H1 (cell line): ENCODE results near the gene C22orf39. TPM values are rescaled to one million over a fixed set of nuclear protein-coding genes. Genes with fewer than 3 reads are reported as not detected.

Source experiments
- CHD7 ChIP-seq: fragments of 300-600 bp; sonication (generic); IDR thresholded peaks from 2 replicates; pipeline ENCODE4 v1.7.1; 2012; ENCODE audit warnings: low read length, moderate library complexity, mild to moderate bottlenecking, inconsistent platforms; ENCODE audit not compliant: insufficient replicate concordance
- KDM5A ChIP-seq: fragments of 200-600 bp; IDR thresholded peaks from 2 replicates; pipeline ENCODE4 v1.7.1; 2012; ENCODE audit warnings: mild to moderate bottlenecking, low read length, inconsistent platforms, mixed read lengths
- polyA plus RNA-seq, 7 experiments: library from polyadenylated mRNA; depleted of rRNA in 3 of 7; stranded (reverse) in 5 of 7; unstranded in 2 of 7; fragments of >200 nt in 5 of 7; fragments of 200-250 nt in 2 of 7; gene quantifications; 1 replicate in 5 of 7; 2 replicates in 1 of 7; 4 replicates in 1 of 7; pipeline versions ENCODE4 v1.2.1 to v1.2.3, GENCODE V29; 2011 to 2013; ENCODE audit warnings: missing spikeins in 2 of 7, mixed read lengths in 2 of 7
- total RNA-seq: library from RNA; stranded (reverse); fragmentation: NEBNext Ultra II Directional; extraction: Animal tissue kit (Norgen Biotek cat#: 25700); gene quantifications from 2 replicates; pipeline ENCODE4 v1.2.1, GENCODE V29; 2021

The C22orf39 gene
- total and polyA plus RNA-seq, 2 of the 8 experiments (the other 6 are each of a cell fraction or from before 2014, with no cell fraction given), result 22.7 to 27.7 TPM

GRCh38 chr22:19467912-19468311, 20.4 kb upstream of the C22orf39 start (continued):
- no peak for TF ChIP-seq CHD7
- no peak for TF ChIP-seq KDM5A
